HCT116 (cell line): Measurements from ENCODE around the gene MEAK7. TPM values are rescaled to one million over a fixed set of nuclear protein-coding genes. Genes with fewer than 3 reads are reported as not detected.

Experiments used
- ATAC-seq: fragments of 200-7000 bp; cut with Tn5 transposase; 2 replicates; pipeline ENCODE4 v1.9.1; 2020; ENCODE audit warnings: mild to moderate bottlenecking, moderate library complexity
- BruUV-seq: library from RNA; stranded (reverse); fragments of 400-500 nt; replicated peaks from 2 replicates; lab custom pipeline; 2021; lab: Mats Ljungman, UMichigan
- CTCF ChIA-PET: fragments of 300-600 bp; sonication (Branson Sonifier 250); formaldehyde crosslinking; loops from one replicate; lab custom pipeline; 2021; ENCODE audit warnings: antibody characterized with exemption; lab: Charles Lee
- POLR2A ChIA-PET: fragments of 300-600, 350-600 bp; sonication (Branson Sonifier 250); formaldehyde crosslinking; loops from one replicate; lab custom pipeline; 2021; ENCODE audit warnings: antibody characterized with exemption; lab: Charles Lee
- RAD21 ChIA-PET, 2 experiments: fragments of 300-600 bp; sonication (Branson Sonifier 250); formaldehyde crosslinking; loops; one replicate each; lab custom pipeline; 2023; ENCODE audit warnings: low total read pairs in 2 of 2; ENCODE audit not compliant: uncharacterized antibody in 2 of 2, unreplicated experiment in 2 of 2, low non-redundant PET in 1 of 2; lab: Charles Lee
- DNase-seq: peaks from one replicate; pipeline ENCODE4 v3.0.0-alpha.2; 2010; ENCODE audit warnings: low read depth, low spot score
- H2AFZ ChIP-seq: fragments of 200-600 bp; shearing (Covaris generic), sonication (generic); 2 replicates; pipeline ENCODE4 v1.6.1; 2017; ENCODE audit warnings: low read depth, mixed run types, mixed read lengths, antibody characterized with exemption, low read length; ENCODE audit not compliant: poor library complexity, severe bottlenecking
- H3K27ac ChIP-seq: 2 replicates; pipeline ENCODE4 v1.5.1; 2012; ENCODE audit warnings: low read depth, low read length
- H3K27me3 ChIP-seq: fragments of 200-600 bp; sonication (generic); 2 replicates; pipeline ENCODE4 v1.6.1; 2016; ENCODE audit warnings: mixed run types, low read length, mixed read lengths; ENCODE audit not compliant: insufficient read depth
- H3K36me3 ChIP-seq, 2 experiments: fragments of 200-500 bp in 1 of 2; fragments of 200-600 bp in 1 of 2; sonication (Bioruptor generic) in 1 of 2; sonication (generic) in 1 of 2; 2 replicates each; pipeline versions ENCODE4 v1.5.1 to v1.6.1; 2014 to 2016; ENCODE audit warnings: low read length in 2 of 2, inconsistent platforms in 1 of 2, mixed read lengths in 1 of 2, mixed run types in 1 of 2; ENCODE audit not compliant: insufficient read depth in 2 of 2, control insufficient read depth in 1 of 2
- H3K4me1 ChIP-seq, 2 experiments: fragments of 200-600 bp in 1 of 2; sonication (generic) in 1 of 2; 2 replicates each; pipeline versions ENCODE4 v1.5.1 to v1.6.1; 2012 to 2017; ENCODE audit warnings: low read length in 2 of 2, inconsistent platforms in 1 of 2, mild to moderate bottlenecking in 1 of 2, mixed read lengths in 1 of 2, mixed run types in 1 of 2, moderate library complexity in 1 of 2; ENCODE audit not compliant: insufficient read depth in 2 of 2, control insufficient read depth in 1 of 2
- H3K4me2 ChIP-seq: fragments of 200-600 bp; sonication (generic); 2 replicates; pipeline ENCODE4 v1.6.1; 2017; ENCODE audit warnings: mixed run types, low read length, mixed read lengths
- H3K4me3 ChIP-seq, 2 experiments: fragments of 200-600 bp in 1 of 2; sonication (generic) in 1 of 2; replicated peaks in 1 of 2; 2 replicates each; pipeline ENCODE4 v1.5.1; 2011 to 2016; ENCODE audit warnings: low read length in 2 of 2, control low read depth in 1 of 2, low read depth in 1 of 2, mild to moderate bottlenecking in 1 of 2, mixed read lengths in 1 of 2, mixed run types in 1 of 2
- H3K79me2 ChIP-seq: fragments of 200-600 bp; sonication (generic); 2 replicates; pipeline ENCODE4 v1.6.1; 2017; ENCODE audit warnings: mild to moderate bottlenecking, mixed run types, low read length, moderate library complexity, mixed read lengths; ENCODE audit not compliant: insufficient read depth
- H3K9ac ChIP-seq: fragments of 200-600 bp; sonication (generic); 2 replicates; pipeline ENCODE4 v1.6.1; 2016; ENCODE audit warnings: low read length, mixed read lengths
- H3K9me2 ChIP-seq: fragments of 200-600 bp; sonication (generic), shearing (Covaris generic); 2 replicates; pipeline ENCODE4 v1.6.1; 2017; ENCODE audit warnings: mixed run types, mild to moderate bottlenecking, moderate library complexity; ENCODE audit not compliant: insufficient read depth
- H3K9me3 ChIP-seq, 2 experiments: fragments of 200-500 bp in 1 of 2; fragments of 200-600 bp in 1 of 2; sonication (Bioruptor generic) in 1 of 2; sonication (generic) in 1 of 2; 2 replicates each; pipeline ENCODE4 v1.6.1; 2014 to 2017; ENCODE audit warnings: low read length in 2 of 2, mixed read lengths in 2 of 2, inconsistent platforms in 1 of 2, low read depth in 1 of 2, mild to moderate bottlenecking in 1 of 2, mixed run types in 1 of 2, moderate library complexity in 1 of 2; ENCODE audit not compliant: control insufficient read depth in 1 of 2, insufficient read depth in 1 of 2
- H4K20me1 ChIP-seq: fragments of 200-600 bp; sonication (generic), shearing (Covaris generic); 2 replicates; pipeline ENCODE4 v1.6.1; 2017; ENCODE audit warnings: mixed run types, mild to moderate bottlenecking, moderate library complexity; ENCODE audit not compliant: insufficient read depth
- ATF3 ChIP-seq: IDR thresholded peaks from 2 replicates; pipeline ENCODE4 v1.6.1; 2012
- CEBPB ChIP-seq: IDR thresholded peaks from 2 replicates; pipeline ENCODE4 v1.6.1; 2012; ENCODE audit warnings: low read depth
- CTCF ChIP-seq, 3 experiments: fragments of 200-600 bp in 1 of 3; sonication (generic) in 1 of 3; IDR thresholded peaks in 2 of 3; conservative IDR thresholded peaks in 1 of 3; 2 replicates each; pipeline ENCODE4 v1.5.1; 2012 to 2017; ENCODE audit warnings: low read depth in 2 of 3, low read length in 2 of 3, antibody characterized with exemption in 1 of 3, borderline replicate concordance in 1 of 3, control low read depth in 1 of 3, mild to moderate bottlenecking in 1 of 3, mixed read lengths in 1 of 3, mixed run types in 1 of 3, moderate library complexity in 1 of 3; ENCODE audit not compliant: insufficient read depth in 1 of 3
- EGR1 ChIP-seq: IDR thresholded peaks from 2 replicates; pipeline ENCODE4 v1.6.1; 2012; ENCODE audit warnings: low read depth
- EZH2 ChIP-seq: fragments of 200-600 bp; sonication (generic); IDR thresholded peaks from 2 replicates; pipeline ENCODE4 v1.6.1; 2017; ENCODE audit warnings: antibody characterized with exemption, mixed run types
- FOSL1 ChIP-seq: IDR thresholded peaks from 2 replicates; pipeline ENCODE4 v1.6.1; 2012; ENCODE audit warnings: low read depth
- JUND ChIP-seq: IDR thresholded peaks from 2 replicates; pipeline ENCODE4 v1.6.1; 2012
- POLR2A ChIP-seq: IDR thresholded peaks from 2 replicates; pipeline ENCODE4 v1.7.0; 2011; ENCODE audit warnings: borderline replicate concordance; ENCODE audit not compliant: insufficient read depth, insufficient read length; ENCODE audit errors: extremely low read depth
- POLR2AphosphoS5 ChIP-seq: IDR thresholded peaks from 2 replicates; pipeline ENCODE4 v1.6.1; 2011; ENCODE audit warnings: mild to moderate bottlenecking, low read depth, low read length, moderate library complexity
- SP1 ChIP-seq: IDR thresholded peaks from 2 replicates; pipeline ENCODE4 v1.6.1; 2012; ENCODE audit warnings: low read depth
- SRF ChIP-seq: IDR thresholded peaks from 2 replicates; pipeline ENCODE4 v1.6.1; 2012; ENCODE audit warnings: low read depth
- YY1 ChIP-seq: IDR thresholded peaks from 2 replicates; pipeline ENCODE4 v1.6.1; 2011; ENCODE audit warnings: low read length, low read depth, moderate library complexity, mild to moderate bottlenecking; ENCODE audit not compliant: insufficient replicate concordance; ENCODE audit errors: extremely low read depth
- ZFX ChIP-seq: fragments of 450-650 bp; IDR thresholded peaks from 2 replicates; pipeline ENCODE4 v1.6.1; 2017
- intact Hi-C: fragments of 100-400 bp; cut with micrococcal nuclease; formaldehyde crosslinking; loops from 2 replicates; pipeline ENCODE4 v1.10.0; 2022
- total RNA-seq: library from RNA; stranded (reverse); gene quantifications from one replicate; pipeline ENCODE4 v1.2.1, GENCODE V29; 2021; ENCODE audit not compliant: unreplicated experiment
- TF ChIP-seq, protein P1 (sequence below): IDR thresholded peaks from 2 replicates; pipeline ENCODE4 v1.6.1; 2012; ENCODE audit warnings: low read depth
- TF ChIP-seq, protein P2 (sequence below): IDR thresholded peaks from 2 replicates; pipeline ENCODE4 v1.6.1; 2011; ENCODE audit warnings: mild to moderate bottlenecking, low read length, moderate library complexity; ENCODE audit not compliant: insufficient replicate concordance; ENCODE audit errors: extremely low read depth

The MEAK7 gene
- total RNA-seq, 1 experiment from 2014 or later, result 32.2 TPM

DNA sequence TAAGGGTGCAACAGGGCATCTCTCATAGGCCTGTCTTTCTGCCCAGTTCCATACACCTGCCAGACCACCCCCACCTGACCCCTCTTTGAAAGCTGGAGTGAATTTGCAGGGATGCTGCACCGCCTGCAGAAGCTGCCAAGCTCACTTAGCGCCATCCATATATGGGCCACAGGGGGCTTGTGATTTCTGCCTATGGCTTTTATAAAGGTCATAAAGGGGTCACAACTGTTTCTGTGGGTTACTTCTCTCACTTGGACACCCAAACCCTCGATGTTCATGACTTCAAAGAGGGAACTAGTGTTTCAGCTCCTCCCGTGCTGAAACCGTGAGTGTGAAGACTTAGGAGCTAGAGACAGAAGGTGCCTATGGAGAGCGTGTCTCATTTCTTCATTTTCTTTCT, 23.9 kb upstream of the MEAK7 start:
- Histone ChIP-seq H3K9me3 (peaks cover 0 to 6% of the 10 kb centered on the region in 2 experiments; a peak in 1 of 4 replicates), H3K9me2 (no peaks in the 10 kb centered on the region)
- BruUV-seq, result no TSS peak
- TF ChIP-seq POLR2A (no peak), EZH2 (no peak), YY1 (no peak), ZFX (no peak), CEBPB (no peak), POLR2AphosphoS5 (no peak), SP1 (no peak), SRF (no peak), FOSL1 (no peak), JUND (no peak), CTCF (IDR thresholded peaks at IDR 0.05 in 2 of 3, conservative IDR thresholded peaks at IDR 0.05 in 1 of 3; ENCODE audit: borderline replicate concordance in 1 of 3, insufficient read depth in 1 of 3, low read depth in 2 of 3, low read length in 2 of 3) (no peak), ATF3 (no peak), EGR1 (no peak)
- TF ChIP-seq, protein P1, sequence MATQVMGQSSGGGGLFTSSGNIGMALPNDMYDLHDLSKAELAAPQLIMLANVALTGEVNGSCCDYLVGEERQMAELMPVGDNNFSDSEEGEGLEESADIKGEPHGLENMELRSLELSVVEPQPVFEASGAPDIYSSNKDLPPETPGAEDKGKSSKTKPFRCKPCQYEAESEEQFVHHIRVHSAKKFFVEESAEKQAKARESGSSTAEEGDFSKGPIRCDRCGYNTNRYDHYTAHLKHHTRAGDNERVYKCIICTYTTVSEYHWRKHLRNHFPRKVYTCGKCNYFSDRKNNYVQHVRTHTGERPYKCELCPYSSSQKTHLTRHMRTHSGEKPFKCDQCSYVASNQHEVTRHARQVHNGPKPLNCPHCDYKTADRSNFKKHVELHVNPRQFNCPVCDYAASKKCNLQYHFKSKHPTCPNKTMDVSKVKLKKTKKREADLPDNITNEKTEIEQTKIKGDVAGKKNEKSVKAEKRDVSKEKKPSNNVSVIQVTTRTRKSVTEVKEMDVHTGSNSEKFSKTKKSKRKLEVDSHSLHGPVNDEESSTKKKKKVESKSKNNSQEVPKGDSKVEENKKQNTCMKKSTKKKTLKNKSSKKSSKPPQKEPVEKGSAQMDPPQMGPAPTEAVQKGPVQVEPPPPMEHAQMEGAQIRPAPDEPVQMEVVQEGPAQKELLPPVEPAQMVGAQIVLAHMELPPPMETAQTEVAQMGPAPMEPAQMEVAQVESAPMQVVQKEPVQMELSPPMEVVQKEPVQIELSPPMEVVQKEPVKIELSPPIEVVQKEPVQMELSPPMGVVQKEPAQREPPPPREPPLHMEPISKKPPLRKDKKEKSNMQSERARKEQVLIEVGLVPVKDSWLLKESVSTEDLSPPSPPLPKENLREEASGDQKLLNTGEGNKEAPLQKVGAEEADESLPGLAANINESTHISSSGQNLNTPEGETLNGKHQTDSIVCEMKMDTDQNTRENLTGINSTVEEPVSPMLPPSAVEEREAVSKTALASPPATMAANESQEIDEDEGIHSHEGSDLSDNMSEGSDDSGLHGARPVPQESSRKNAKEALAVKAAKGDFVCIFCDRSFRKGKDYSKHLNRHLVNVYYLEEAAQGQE, result no peak
- TF ChIP-seq, protein P2, sequence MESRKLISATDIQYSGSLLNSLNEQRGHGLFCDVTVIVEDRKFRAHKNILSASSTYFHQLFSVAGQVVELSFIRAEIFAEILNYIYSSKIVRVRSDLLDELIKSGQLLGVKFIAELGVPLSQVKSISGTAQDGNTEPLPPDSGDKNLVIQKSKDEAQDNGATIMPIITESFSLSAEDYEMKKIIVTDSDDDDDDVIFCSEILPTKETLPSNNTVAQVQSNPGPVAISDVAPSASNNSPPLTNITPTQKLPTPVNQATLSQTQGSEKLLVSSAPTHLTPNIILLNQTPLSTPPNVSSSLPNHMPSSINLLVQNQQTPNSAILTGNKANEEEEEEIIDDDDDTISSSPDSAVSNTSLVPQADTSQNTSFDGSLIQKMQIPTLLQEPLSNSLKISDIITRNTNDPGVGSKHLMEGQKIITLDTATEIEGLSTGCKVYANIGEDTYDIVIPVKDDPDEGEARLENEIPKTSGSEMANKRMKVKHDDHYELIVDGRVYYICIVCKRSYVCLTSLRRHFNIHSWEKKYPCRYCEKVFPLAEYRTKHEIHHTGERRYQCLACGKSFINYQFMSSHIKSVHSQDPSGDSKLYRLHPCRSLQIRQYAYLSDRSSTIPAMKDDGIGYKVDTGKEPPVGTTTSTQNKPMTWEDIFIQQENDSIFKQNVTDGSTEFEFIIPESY, result no peak
- TF ChIP-seq, all 23 proteins: peak for 0
- Histone ChIP-seq H3K9ac (no peak overlapping the region), H3K4me1 (peaks cover 3 to 13% of the 10 kb centered on the region in 2 experiments; a peak in 1 of 4 replicates), H3K79me2 (no peaks in the 10 kb centered on the region), H3K4me3 (no peak overlapping the region), H3K4me2 (no peak overlapping the region), H2AFZ (no peak overlapping the region), H4K20me1 (no peaks in the 10 kb centered on the region), H3K36me3 (no peaks in the 10 kb centered on the region), H3K27ac (no peak overlapping the region), H3K27me3 (no peaks in the 10 kb centered on the region; the same call in 1 of the 2 replicates)
- DNase-seq (no peak), ATAC-seq (no peak)
- intact Hi-C loops, result no loop called here
- CTCF ChIA-PET, result interaction anchor here (1.3 kb wide), 1 partner anchor 22 kb away, joined by 7 read pairs; no protein-coding TSS in a partner anchor
- POLR2A ChIA-PET, result no interaction called here
- RAD21 ChIA-PET, result no interaction called here
